Stimulated activated CD4-positive, alpha-beta T cell treated with anti-CD3 and anti-CD28 coated beads, Interleukin-12 subunit alpha, Interleukin-12 subunit beta, amount 100 ng/mL, for 4 hours (primary cell): ENCODE data around the gene PERCC1.

ENCODE experiments used
- DNase-seq: peaks from one replicate; pipeline ENCODE4 v3.0.0-alpha.2; 2020

PERCC1 gene

DNA sequence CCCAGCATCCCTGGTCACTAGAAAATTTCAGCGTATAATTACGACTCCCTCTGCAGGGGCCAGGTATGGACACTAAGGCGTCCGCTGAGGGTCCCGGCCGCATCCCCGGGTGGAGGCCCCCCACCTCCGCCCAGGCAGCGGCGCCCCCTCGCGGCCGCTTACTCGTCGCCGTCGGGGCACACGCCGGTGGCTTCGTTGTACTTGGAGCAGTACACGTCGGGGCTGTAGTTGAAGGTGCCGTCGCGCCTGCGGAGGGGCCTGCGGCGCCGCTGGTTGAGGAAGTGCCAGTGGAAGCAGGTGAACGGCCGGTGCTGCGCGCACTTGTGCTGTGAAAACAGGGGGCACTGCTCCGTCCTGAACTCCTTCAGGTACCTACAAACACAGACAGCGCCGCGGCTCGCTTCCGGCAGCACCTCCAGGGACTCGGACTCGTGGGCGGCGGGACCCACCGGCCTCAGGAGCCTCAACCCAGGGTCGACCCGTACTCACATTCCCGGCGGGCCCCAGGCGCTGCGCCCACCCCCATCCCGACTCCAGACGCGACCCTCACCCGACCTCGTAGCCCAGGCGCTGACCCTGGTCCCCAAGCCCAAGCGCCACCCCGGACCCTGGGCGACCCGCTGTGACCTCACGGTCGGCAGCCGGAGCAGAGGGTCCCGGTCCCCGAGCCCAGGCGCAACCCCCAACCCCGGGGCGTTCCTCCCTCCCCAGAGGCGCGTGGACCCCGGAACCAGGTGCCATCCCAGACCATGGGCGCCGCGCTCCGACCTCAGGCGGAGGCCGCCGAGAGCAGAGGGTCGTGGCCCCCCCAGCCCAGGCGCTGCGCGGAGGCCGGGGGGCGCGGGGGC, 17.0 kb upstream of the PERCC1 start:
- DNase-seq = peak; percentile 62

DNA sequence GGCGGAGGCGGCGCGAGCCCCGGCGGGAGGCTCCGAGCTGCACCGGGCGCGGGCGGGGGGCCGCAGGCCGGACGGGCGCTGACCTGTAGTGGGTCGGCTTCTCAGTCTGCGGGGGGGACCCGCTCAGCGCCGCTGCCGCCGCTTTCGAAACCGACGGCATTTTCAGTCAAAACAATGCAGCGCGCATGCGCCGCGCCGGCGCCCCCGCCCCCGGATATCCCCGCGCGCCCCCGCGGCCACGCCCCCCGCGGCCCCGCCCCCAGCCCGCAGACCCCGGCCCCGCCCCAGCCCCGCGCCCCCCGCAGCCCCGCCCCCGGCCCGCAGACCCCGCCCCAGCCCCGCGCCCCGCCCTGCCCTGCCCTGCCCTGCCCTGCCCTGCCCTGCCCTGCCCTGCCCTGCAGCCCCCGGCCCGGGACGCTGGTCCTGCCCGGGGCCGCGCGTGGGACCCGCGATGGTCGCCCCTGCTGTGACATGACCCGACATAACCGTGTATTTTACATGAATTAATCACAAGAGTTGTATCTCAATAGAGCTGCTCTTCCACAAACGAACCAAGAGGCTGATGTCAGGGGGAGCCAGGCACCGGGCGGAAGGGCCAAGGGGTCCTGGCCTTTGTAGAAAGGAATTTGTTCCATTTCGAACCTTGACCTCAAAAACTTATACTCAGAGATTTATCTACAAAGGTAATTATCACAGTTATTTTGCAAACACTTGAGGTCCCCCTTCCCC, 16.2 kb upstream of the PERCC1 start, which contains the start of gene UNKL:
Gene UNKL, minus strand, starts transcription at position 173 of the 729 bp plus-strand sequence. Its CDS starts 13 bp downstream, at position 160.
- DNase-seq = peak; percentile 81

DNA sequence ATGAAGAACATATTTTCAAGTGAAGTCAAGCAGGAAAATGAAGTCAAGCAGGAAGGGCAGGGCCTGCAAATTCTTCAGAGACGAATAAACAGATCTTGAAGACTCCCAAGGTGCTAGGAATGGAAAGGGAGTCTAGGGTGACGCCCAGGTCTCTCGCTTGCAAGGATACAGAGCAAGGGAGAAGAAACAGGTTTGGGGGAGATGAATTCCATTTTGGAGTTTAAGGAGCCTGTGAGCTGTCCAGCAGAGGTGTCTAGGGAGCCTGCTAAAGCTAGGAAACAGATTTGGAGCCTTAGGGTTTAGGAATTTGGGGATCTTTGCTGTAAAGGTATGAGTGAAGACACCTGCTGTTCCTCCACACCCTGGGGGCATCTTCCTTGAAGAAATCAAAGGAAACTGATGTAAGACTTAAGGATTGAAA, 14.3 kb upstream of the PERCC1 start:
- DNase-seq = no peak

DNA sequence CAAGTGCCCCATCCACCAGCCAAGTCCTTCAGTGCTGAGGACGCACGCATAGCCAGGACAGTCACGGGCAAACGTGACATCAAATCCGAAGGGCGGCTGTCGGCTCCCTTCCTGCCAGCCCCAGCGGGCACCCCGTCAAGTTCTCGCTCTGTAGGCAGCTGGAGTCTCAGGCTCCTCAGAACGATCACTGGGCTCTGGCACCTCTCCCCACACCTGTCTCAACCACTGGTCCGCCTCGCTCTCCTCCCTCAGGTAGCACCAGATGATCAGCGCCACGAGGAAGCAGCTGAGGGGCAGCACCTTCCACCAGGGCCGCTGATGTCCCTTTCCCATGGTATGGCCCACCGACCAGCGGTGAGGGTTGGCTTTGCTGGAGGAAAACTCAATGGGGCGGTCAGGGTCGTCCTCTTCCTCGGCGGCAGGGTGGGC, 10.8 kb upstream of the PERCC1 start:
- DNase-seq = no peak

DNA sequence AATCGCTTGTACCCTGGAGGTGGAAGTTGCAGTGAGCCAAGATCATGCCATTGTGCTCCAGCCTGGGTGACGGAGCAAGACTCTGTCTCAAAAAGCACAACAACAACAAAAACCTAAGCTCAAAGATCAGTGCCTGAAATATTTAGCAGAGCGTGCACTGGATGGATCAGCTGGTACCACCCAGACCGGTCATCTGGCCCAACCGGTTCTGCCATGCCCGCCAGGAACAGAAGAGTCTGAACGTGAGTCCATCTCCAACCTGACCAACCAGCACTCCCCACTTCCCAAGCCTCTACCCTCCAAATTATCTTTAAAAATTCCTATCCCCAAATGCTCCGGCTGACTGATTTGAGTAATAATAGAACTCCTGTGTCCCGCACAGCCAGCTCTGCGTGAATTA, 8.8 kb upstream of the PERCC1 start:
- DNase-seq = no peak

DNA sequence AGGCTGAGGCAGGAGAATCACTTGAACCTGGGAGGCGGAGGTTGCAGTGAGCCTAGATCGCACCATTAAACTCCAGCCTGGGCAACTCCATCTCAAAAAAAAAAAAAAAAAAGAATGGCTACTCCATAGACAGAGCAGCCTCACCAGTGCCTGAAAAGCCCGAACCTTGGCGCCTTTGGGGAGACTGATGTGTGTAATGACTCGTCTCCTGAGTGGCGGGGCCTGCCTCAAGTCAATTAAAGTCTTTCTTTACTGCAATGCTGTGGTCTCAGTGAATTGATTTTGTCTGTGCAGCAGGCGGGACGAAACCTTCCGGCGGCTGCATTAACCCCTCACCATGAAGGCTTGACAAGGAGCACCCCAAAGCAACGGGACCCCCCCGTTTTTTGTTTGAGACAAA, 6.8 kb upstream of the PERCC1 start:
- no peak for DNase-seq

DNA sequence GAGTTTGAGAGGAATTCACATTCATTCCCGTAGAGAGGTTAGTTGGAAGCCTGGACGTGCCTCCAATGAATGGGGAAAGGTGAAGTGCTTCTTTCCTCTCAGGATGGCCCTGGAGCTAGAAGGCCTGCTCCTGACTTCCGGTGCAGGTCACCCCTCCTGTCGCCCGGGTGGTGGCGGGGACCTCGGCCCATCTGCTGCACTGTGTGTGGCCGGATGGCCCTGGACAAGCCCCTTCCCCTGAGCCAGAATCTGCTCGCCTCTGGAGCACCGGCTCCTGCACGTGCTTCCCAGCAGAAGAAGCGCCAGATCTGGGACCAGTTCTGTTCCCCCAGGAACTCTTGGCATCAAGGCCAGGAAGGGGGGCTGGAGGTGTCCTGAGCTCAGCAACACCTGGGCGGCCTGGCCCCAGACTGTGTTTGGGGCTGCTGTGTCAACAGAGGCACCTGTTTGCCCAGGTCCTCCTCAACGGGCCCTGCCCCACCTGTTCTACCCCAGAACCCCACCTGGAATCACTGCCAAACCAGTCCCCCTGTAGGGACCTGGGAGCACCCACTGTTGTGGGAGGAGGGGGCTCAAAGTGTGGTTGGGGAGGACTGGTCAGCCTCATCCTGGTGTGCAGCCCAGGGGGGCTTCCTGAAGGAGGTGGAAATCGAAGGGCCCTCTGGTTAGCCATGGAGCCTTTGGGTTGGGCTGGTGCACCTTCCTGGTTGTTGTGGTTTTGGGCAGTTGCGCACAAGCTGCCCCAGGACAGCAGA, 5.1 kb upstream of the PERCC1 start:
- no peak for DNase-seq

DNA sequence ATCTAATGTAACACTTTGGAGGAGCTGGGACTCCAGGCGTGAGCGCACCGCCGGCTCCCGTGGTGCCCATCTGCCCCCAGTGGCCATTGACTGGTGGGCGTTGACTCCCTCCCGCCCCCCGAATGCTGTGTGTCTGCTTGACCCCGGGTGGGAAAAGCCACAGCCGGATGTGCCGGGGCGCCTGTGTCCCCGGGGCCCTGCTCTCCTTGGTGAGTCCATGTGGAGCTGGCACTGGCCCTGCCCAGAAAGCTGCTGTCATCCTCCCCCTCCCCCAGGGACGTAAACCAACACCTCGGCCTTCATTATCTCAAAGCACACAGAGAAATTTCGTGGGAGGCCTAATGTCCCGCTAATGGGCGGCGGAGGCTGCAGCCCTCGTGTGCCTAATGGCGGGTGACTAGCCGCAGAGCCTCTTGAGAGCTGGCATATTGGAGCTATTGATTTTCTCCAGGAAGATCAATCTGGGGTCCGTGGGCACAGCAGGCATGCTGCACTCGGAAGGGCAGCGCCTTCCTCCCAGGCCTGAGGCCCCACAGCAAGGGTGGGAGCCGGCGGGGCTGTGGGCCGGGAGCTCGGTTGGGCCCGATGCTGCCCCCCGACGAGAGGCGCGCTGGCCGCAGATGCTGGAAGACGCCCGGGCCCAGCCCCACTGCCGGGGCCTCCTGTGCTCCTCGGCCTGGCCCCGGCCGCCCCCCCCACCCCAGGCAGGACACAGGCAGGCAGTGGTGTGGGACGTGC, 4.0 kb upstream of the PERCC1 start:
- no peak for DNase-seq

DNA sequence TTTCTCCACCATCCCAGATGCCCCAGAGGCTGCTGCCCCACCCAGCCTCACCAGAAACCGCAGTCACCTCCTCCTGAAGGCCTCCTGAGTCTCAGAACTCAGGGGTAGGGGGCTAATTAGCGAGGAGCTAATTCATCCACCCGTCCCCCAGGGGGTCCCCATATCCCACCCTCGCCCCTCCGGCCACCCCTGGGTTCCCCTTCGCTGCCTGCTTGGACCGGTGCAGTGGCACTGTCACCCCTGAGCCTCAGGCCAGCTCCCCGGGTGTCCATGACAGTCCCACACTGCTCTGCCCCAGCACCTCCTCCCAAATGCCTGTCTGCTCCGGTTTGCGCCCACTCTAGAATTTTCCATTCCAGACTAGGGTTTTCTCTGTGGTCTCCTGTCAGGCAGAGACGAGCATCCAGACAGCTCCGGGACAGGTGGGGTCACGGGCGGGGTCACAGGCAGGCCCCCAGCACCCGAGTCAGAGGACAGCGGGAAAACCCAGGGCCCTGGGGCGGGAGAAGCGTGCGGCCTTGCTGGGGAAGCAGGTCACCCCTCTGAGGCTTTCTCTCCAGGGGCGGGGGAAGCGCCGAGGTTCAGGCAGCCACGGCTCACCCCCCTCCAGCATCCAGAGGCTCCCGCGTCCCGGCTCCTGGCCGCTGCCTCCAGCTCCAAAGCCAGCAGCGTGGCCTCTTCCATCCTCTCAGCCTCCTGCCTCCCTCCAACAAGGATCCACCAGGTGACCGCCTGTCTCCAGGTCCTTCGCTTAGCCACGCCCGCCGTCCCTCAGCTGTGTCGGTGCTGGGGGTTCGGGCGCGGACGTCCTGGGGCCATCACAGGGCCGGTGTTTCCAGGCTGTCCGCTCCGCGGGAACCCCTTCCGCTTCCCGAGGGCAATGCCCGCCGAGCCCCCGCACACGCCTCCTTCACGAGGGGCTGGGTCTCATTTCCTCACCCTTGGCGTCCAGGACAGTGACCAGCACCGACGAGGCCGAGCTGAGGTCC, 3.1 kb upstream of the PERCC1 start:
- DNase-seq = no peak

DNA sequence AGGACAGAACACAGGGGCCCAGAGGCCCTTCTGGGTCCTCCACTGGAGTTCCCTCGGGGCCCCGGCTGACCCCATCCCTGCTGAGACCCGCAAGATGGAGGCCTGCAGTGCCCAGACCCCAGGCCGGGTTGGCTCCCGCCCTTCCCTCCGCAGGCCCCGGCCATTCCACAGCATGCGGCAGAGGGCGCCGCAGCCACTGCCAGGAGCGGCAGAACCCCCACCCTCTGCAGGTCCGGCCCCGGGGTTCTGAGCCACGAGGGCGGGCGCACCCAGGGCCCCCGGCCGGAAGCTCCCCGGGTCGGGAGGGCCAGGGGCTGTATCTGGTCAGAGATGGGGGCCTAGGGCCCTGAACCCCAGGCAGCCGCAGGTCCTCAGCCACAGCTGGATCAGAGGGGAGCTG, 2.4 kb upstream of the PERCC1 start:
- peak; percentile 36 for DNase-seq

DNA sequence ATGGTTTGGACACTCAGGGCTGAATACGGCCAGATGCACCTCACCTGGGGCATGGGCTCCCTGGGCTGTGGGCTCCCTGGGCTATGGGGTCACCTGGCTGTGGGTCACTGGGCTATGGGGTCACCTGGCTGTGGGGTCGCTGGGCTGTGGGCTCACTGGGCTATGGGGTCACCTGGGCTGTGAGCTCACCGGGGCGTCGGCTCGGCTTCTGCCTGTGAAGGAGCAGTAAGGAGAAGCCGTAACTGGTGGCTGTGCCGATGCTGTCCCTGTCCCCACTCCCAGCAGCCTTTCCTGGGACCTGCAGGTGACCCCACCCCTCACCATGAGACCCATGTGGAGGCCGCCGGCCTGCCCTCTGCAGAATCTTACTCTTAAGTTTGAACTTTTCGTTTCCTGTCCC, 1.9 kb upstream of the PERCC1 start:
- no peak for DNase-seq

DNA sequence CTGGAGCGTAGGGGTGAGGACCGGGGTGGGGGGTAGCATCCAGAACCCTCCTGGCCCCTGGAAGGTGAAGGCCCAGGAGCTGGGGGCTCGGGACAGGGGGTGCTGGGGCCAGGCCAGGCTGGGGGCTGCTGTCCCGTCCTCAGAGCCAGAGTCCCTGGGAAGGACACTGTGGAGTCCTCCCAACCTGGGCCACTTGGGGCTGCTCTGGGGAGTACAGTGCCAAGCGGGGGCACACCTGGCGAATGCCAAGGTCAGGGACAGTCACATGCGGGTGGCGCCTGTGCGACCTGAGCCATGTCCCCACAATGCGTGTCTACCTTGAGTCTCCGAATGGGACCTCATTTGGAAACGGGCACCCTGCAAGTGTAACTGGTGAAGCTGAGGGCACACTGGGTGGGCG, 1.2 kb upstream of the PERCC1 start:
- no peak for DNase-seq

DNA sequence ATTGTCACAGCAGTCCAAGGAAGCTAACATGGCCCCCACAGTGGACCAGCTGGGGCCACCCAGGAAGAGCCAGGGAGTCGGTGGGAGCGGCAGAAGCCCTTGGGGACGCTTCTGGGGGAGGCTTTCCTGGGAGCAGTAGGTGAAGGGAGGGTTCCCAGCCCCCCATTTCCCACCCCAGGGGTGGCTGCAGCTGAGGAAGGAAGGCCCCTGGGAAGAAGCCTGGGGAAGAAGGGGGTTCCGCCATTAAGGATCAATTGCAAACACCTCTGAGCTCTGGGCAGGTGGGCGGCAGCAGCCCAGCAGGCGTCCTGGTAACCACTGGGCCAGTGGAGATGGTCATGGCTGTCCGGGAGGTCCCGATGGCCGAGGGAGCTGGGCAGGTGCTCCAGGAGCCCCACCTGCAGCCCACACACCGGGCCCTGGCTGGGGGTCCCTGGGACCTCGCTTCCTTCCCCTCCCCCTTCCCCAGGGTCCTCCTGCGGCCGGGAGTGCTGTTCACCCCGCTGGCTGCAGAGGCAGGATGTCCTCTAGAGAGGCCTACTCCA, 592 bp upstream of the PERCC1 start:
- no peak for DNase-seq

DNA sequence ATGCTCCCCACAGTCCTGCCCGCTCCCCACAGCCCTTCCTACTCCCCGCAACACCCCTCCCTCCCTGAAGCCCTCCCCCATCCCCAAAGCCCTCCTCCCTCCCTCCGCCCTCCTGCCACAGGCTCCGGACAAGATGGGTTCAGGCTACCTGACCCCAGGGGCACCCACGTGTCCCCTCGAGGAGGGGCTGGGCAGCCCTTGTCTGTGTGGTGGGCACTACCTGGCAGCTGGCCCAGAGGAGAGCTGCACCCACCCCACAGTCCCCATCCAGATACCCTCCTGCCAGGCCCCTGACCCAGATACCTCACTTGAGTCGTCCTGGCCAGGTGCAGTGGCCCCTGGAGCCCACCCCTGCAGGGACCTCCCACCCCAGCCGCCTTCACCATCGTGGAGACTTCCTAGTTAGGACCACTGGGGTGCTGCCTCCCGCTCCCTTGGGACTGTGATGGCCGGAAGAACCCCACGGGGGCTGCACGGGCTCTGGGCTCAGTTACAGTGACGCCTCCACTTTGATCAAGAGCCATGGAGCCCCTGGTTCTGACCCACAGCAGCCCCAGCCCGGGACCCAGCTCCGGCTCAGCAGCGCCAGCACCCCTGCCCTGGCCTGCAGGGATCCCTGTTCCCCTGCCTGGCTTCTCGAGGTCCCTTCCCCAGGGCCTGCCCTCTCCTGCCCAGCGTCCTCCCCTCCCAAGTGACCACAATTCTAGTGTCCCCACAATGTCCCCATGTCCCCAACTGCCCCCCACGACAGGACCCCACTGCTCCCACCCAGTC, 806 bp downstream of the PERCC1 start:
- no peak for DNase-seq

DNA sequence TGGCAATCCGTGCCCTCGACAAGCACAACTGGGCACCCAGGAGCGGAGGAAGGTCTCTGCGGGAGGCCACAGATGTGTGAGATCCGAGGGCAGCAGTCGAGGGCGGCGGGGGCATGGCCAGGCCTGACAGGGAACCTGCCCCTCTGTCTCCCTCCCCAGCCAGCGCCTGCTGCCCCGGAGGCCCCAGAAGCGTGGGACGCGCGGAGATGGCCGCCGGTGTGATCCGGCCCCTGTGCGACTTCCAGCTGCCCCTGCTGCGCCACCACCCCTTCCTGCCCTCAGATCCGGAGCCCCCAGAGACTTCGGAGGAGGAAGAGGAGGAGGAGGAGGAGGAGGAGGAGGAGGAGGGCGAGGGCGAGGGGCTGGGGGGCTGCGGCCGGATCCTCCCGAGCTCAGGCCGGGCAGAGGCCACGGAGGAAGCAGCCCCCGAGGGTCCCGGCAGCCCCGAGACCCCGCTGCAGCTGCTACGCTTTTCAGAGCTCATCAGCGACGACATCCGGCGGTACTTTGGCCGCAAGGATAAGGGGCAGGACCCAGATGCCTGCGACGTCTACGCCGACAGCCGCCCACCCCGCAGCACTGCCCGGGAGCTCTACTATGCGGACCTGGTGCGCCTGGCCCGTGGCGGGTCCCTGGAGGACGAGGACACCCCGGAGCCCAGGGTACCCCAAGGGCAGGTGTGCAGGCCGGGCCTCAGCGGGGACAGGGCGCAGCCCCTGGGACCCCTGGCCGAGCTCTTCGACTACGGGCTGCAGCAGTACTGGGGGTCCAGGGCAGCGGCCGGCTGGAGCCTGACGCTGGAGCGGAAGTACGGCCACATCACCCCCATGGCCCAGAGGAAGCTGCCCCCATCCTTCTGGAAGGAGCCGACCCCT, 1.7 kb downstream of the PERCC1 start:
- no peak for DNase-seq

DNA sequence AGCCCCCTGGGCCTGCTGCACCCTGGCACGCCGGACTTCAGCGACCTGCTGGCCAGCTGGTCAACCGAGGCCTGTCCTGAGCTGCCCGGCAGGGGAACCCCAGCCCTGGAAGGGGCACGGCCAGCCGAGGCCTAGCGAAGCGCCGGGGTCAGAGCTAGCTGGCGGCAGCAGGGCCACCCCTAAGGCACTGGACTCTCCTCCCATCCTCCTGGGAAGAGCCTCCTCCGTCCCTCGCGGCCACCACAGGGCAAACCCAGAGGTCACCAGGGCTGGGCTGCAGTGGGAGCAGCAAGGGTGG, 2.3 kb downstream of the PERCC1 start:
- no peak for DNase-seq

DNA sequence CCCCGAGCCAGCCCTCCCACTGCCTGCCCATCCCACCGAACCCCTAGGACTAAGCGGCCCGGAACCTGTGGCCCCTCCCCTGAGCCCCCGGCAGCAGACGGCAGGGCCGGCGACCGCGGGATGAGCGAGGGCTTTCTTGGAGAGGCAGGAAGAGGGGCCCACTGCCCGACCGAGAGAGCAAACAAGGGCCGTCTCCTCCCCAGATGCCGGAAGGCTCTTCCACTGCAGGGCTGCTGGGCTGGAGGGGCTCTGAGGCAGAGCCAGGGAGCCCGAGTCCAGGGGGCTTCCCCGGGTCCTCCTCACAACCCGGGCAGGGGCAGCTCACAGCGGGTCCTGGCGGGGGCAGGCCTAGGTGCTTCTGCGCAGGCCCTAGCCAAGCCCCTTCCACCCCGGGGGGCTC, 2.9 kb downstream of the PERCC1 start:
- no peak for DNase-seq

DNA sequence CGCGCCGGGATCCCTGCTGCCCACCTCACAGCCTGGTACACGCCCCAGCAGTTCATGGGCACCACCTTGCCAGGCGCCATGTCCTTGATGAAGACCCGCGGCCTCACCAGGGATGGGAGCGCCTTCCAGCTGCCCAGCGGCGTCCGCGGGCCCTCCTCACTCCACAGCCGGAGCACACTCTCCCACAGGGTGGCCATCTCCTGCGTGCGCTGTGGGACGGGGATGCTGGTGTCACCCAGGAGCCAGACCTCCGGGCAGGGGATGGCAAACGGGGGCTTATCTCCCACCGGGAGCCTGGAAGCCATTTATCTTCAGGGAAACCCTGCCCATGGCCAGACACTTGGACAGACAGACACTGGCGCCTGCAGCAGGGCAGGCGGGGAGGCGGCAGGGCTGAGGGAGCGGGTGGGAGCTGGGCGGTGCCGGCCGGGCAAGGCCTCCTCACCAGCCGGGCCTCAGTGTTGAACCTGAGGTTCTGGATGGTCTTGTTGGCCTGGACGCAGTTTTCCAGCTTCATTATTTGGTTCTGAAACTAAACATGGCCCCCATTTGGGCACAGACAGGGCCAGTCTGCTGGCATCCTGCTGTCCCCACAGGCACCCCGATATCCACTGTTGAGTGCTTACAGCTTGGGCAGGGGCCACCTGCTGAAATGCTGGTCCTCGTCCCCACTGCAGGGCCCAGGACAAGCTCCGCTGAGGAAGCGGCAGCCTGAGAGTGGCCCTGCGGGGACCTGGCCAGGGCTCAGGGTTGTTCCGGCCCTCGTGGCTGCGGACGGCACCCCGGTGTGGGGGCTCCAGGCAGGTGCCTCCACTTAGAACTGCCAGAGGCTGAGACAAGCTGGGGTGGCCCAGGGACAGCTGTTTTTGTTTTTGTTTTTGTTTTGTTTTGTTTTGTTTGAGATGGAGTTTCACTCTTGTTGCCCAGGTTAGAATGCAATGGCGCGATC, 4.0 kb downstream of the PERCC1 start:
- no peak for DNase-seq
